Measurements from ENCODE around the gene DNASE1L1.
A peak's percentile ranks its signal among the peaks of the same experiment; 100 is the strongest.

The DNASE1L1 gene

DNA sequence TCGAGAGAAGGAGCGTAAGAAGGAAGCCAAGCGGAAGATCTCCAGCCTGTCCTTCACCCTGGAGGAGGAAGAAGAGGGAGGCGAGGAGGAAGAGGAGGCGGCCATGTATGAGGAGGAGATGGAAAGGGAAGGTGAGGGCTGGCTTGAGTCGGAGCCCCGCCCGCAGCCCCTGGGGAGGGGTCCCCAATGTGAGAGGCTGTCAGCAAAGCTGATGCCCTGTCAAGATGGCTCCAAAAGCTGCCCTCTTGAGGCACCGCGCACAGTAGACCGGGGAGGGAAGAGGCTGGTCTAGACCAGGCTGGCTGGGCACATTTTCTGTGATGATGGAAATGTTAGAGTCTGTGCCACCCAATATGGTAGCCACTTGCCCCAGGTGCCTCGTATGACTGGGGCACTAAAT lies 37.4 kb upstream of the DNASE1L1 start:
- no peak overlapping the region for H2AFZ ChIP-seq (ENCODE audit: low read depth, low read length)
- H3K9ac ChIP-seq (ENCODE audit: low read depth, low read length), result no peak overlapping the region
- H3K4me2 ChIP-seq (ENCODE audit: insufficient read depth, low read length), result no peak overlapping the region
- H3K4me1 ChIP-seq (ENCODE audit: insufficient read depth, low read length), result peaks cover 17% of the 10 kb centered on the region
- no peak for ATAC-seq (ENCODE audit: insufficient read depth, low read depth)
- DNase-seq, result no peak
- TF ChIP-seq, protein P1, sequence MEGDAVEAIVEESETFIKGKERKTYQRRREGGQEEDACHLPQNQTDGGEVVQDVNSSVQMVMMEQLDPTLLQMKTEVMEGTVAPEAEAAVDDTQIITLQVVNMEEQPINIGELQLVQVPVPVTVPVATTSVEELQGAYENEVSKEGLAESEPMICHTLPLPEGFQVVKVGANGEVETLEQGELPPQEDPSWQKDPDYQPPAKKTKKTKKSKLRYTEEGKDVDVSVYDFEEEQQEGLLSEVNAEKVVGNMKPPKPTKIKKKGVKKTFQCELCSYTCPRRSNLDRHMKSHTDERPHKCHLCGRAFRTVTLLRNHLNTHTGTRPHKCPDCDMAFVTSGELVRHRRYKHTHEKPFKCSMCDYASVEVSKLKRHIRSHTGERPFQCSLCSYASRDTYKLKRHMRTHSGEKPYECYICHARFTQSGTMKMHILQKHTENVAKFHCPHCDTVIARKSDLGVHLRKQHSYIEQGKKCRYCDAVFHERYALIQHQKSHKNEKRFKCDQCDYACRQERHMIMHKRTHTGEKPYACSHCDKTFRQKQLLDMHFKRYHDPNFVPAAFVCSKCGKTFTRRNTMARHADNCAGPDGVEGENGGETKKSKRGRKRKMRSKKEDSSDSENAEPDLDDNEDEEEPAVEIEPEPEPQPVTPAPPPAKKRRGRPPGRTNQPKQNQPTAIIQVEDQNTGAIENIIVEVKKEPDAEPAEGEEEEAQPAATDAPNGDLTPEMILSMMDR (IDR thresholded peaks at IDR 0.05; ENCODE audit: borderline replicate concordance, extremely low read depth, low read length, poor library complexity, severe bottlenecking), result no peak
- no peak for TF ChIP-seq EZH2 (IDR thresholded peaks at IDR 0.05; ENCODE audit: borderline replicate concordance, low read depth, low read length, severe bottlenecking)
- peaks cover 3% of the 10 kb centered on the region; the same call in 1 of the 2 replicates for H4K20me1 ChIP-seq (ENCODE audit: insufficient read depth, low read length)
- no peaks in the 10 kb centered on the region for H3K79me2 ChIP-seq (ENCODE audit: insufficient read depth, low read length)
- H3K27ac ChIP-seq (ENCODE audit: low read length), result no peak overlapping the region
- no peaks in the 10 kb centered on the region for H3K27me3 ChIP-seq (ENCODE audit: insufficient read depth, low read length, poor library complexity)
- peaks cover 12% of the 10 kb centered on the region for H3K36me3 ChIP-seq (ENCODE audit: insufficient read depth, low read length)
- H3K4me3 ChIP-seq (ENCODE audit: low read depth in 1 of 2, low read length in 2 of 2), result no peak overlapping the region
- H3K9me3 ChIP-seq (ENCODE audit: insufficient read depth, low read length, severe bottlenecking), result no peaks in the 10 kb centered on the region

DNA sequence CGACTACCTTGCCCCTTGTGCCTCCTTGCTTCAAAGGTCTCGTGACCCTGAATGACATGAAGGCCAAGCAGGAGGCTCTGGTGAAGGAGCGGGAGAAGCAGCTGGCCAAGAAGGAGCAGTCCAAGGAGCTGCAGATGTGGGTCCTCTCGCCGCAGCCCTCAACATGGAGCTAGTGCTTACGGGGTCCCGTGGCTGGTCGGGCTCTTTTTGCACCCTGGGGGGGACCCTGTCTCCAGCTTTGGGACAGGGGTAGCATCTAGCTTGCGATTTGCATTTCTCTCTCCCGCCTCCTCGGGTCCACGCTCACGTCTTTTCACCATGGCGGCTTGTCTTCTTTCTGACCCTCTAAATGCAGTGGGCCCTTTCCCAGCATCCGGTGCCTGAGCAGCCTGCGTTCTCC lies 36.7 kb upstream of the DNASE1L1 start:
- H4K20me1 ChIP-seq (ENCODE audit: insufficient read depth, low read length), result peaks cover 6% of the 10 kb centered on the region; the same call in 1 of the 2 replicates
- no peaks in the 10 kb centered on the region for H3K79me2 ChIP-seq (ENCODE audit: insufficient read depth, low read length)
- no peaks in the 10 kb centered on the region for H3K27me3 ChIP-seq (ENCODE audit: insufficient read depth, low read length, poor library complexity)
- H3K27ac ChIP-seq (ENCODE audit: low read length), result no peak overlapping the region
- H3K9ac ChIP-seq (ENCODE audit: low read depth, low read length), result no peak overlapping the region
- H3K4me3 ChIP-seq (ENCODE audit: low read depth in 1 of 2, low read length in 2 of 2), result no peak overlapping the region
- DNase-seq, result no peak
- no peak overlapping the region for H3K4me2 ChIP-seq (ENCODE audit: insufficient read depth, low read length)
- TF ChIP-seq, protein P1 (IDR thresholded peaks at IDR 0.05; ENCODE audit: borderline replicate concordance, extremely low read depth, low read length, poor library complexity, severe bottlenecking), result no peak
- TF ChIP-seq EZH2 (IDR thresholded peaks at IDR 0.05; ENCODE audit: borderline replicate concordance, low read depth, low read length, severe bottlenecking), result no peak
- ATAC-seq (ENCODE audit: insufficient read depth, low read depth), result no peak
- no peaks in the 10 kb centered on the region for H3K9me3 ChIP-seq (ENCODE audit: insufficient read depth, low read length, severe bottlenecking)
- H2AFZ ChIP-seq (ENCODE audit: low read depth, low read length), result no peak overlapping the region
- H3K4me1 ChIP-seq (ENCODE audit: insufficient read depth, low read length), result peaks cover 17% of the 10 kb centered on the region
- H3K36me3 ChIP-seq (ENCODE audit: insufficient read depth, low read length), result peaks cover 18% of the 10 kb centered on the region

DNA sequence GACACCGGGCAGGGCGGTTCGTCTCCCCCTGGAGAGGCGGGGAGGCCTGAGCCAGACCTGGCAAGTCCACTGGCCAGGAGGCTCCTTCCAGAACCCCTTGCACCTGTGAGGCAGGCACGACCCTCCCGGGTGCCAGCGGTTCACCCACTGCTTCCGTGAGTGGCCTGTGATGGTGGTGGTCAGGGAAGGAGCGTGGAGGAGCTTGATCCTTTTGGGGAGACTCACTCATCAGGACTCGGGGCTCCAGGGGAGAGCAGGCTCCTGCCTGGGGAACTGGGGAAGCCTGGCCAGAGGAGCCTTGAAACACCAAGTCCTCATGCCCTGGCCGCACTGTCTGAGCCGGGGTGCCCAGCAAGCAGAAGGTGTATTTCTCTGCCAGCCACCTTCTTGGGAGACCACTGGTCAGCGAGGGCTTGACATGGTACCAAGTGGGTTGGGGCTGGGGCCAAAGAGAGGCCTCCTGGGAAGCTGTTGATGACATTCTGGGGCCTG lies 35.7 kb upstream of the DNASE1L1 start:
- H3K4me1 ChIP-seq (ENCODE audit: insufficient read depth, low read length), result peaks cover 17% of the 10 kb centered on the region
- peak overlapping the region in 1 of 2 experiments; percentile 54; a peak in 2 of 4 replicates for H3K4me3 ChIP-seq (ENCODE audit: low read depth in 1 of 2, low read length in 2 of 2)
- no peak overlapping the region for H3K27ac ChIP-seq (ENCODE audit: low read length)
- no peak for DNase-seq
- ATAC-seq (ENCODE audit: insufficient read depth, low read depth), result no peak
- H3K36me3 ChIP-seq (ENCODE audit: insufficient read depth, low read length), result peaks cover 28% of the 10 kb centered on the region
- H3K9ac ChIP-seq (ENCODE audit: low read depth, low read length), result peak overlapping the region; percentile 60; the same call in 1 of the 2 replicates
- TF ChIP-seq, protein P1 (IDR thresholded peaks at IDR 0.05; ENCODE audit: borderline replicate concordance, extremely low read depth, low read length, poor library complexity, severe bottlenecking), result no peak
- TF ChIP-seq EZH2 (IDR thresholded peaks at IDR 0.05; ENCODE audit: borderline replicate concordance, low read depth, low read length, severe bottlenecking), result no peak
- H3K9me3 ChIP-seq (ENCODE audit: insufficient read depth, low read length, severe bottlenecking), result no peaks in the 10 kb centered on the region
- peaks cover 13% of the 10 kb centered on the region; the same call in 1 of the 2 replicates for H4K20me1 ChIP-seq (ENCODE audit: insufficient read depth, low read length)
- no peaks in the 10 kb centered on the region for H3K27me3 ChIP-seq (ENCODE audit: insufficient read depth, low read length, poor library complexity)
- H2AFZ ChIP-seq (ENCODE audit: low read depth, low read length), result no peak overlapping the region
- peak overlapping the region; percentile 66 for H3K4me2 ChIP-seq (ENCODE audit: insufficient read depth, low read length)
- H3K79me2 ChIP-seq (ENCODE audit: insufficient read depth, low read length), result peaks cover 6% of the 10 kb centered on the region; the same call in 1 of the 2 replicates

Measured in DND-41 (cell line).